Vagina (tissue), 2 donors: ENCODE measurements around the gene MBLAC1.
A peak's percentile ranks its signal among the peaks of the same experiment; 100 is the strongest.

Experiments
- POLR2A ChIP-seq, 2 donors: fragments of 450-650 bp; IDR thresholded peaks; one replicate each; pipeline ENCODE4 v1.6.1; 2017; ENCODE audit warnings: antibody characterized with exemption in 2 of 2, mild to moderate bottlenecking in 2 of 2, moderate library complexity in 2 of 2
- POLR2AphosphoS5 ChIP-seq, 2 donors: sonication (generic); formaldehyde crosslinking; IDR thresholded peaks; one replicate each; pipeline ENCODE4 v1.9.0; 2017; ENCODE audit warnings: antibody characterized with exemption in 2 of 2, mild to moderate bottlenecking in 2 of 2, low read depth in 1 of 2; ENCODE audit not compliant: insufficient read depth in 1 of 2
- TF ChIP-seq, protein P1 (sequence below), 3 experiments: fragments of 450-650 bp in 2 of 3; fragments of 200-600 bp in 1 of 3; sonication (generic) in 1 of 3; IDR thresholded peaks; one replicate each; pipeline ENCODE4 v1.5.1; 2017 to 2019; ENCODE audit warnings: antibody characterized with exemption in 3 of 3, mild to moderate bottlenecking in 2 of 3, moderate library complexity in 2 of 3

DNA sequence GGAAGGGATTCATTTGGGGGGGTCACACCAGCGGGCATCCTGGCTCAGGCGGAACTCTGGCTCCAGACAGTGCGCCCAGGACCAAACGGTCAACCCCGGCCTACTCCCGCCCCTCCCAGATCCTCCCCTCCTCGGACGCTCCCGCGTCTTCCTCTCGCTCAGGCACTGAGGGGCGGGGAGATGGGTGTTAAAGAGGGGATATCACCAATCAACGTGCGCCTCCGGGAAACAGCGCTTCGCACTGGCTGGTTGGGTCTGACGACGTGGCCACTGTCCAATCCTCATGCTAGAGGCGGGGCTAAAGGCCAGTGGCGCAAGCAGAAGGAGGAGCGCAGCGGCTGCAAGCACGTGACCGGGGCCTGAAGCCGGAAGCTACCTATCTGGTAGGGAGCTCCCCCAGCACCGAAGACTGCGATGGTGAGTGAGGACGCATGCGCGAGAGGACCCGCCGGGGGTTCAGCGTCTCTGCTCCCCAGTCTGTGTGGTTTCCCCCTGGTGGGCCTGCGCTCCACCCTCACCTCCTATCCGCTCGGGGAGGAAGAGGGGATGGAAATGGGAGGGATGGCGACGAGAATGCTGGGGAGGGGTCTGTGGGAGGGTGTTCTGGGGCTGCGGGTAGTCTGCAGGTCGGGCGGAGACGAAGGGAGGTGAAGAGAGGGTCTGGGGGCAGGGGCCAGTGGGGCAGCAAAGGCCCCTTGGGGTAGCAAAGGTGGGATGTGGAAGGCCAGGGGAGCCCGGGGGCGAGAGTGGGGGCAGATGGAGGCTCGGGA, 22.0 kb downstream of the MBLAC1 start, which contains the start of gene LAMTOR4:
- TF ChIP-seq, protein P1, sequence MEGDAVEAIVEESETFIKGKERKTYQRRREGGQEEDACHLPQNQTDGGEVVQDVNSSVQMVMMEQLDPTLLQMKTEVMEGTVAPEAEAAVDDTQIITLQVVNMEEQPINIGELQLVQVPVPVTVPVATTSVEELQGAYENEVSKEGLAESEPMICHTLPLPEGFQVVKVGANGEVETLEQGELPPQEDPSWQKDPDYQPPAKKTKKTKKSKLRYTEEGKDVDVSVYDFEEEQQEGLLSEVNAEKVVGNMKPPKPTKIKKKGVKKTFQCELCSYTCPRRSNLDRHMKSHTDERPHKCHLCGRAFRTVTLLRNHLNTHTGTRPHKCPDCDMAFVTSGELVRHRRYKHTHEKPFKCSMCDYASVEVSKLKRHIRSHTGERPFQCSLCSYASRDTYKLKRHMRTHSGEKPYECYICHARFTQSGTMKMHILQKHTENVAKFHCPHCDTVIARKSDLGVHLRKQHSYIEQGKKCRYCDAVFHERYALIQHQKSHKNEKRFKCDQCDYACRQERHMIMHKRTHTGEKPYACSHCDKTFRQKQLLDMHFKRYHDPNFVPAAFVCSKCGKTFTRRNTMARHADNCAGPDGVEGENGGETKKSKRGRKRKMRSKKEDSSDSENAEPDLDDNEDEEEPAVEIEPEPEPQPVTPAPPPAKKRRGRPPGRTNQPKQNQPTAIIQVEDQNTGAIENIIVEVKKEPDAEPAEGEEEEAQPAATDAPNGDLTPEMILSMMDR (IDR thresholded peaks at IDR 0.05) = no peak
- peak; percentile 98 to 99 for TF ChIP-seq POLR2AphosphoS5 (IDR thresholded peaks at IDR 0.05; ENCODE audit: insufficient read depth in 1 of 2, low read depth in 1 of 2)
- TF ChIP-seq POLR2A (IDR thresholded peaks at IDR 0.05) = peak in 1 of 2 donors; percentile 56
